Activated CD8-positive, alpha-beta T cell treated with anti-CD3 and anti-CD28 coated beads for 36 hours (primary cell): ENCODE data around the gene WDR49. TPM values are rescaled to one million over a fixed set of nuclear protein-coding genes. Genes with fewer than 3 reads are reported as not detected.

Experiments
- ATAC-seq: fragments of 200-7000 bp; cut with Tn5 transposase; one replicate; pipeline ENCODE4 v1.10.0; 2021; ENCODE audit warnings: mild to moderate bottlenecking, moderate library complexity
- CTCF ChIA-PET: fragments of 350-600 bp; sonication (Branson Sonifier 250); formaldehyde crosslinking; loops from one replicate; lab custom pipeline; 2021; ENCODE audit warnings: antibody characterized with exemption; lab: Charles Lee
- POLR2A ChIA-PET: fragments of 350-600 bp; sonication (Branson Sonifier 250); formaldehyde crosslinking; loops from one replicate; lab custom pipeline; 2021; ENCODE audit warnings: antibody characterized with exemption; lab: Charles Lee
- DNase-seq: peaks from one replicate; pipeline ENCODE4 v3.0.0-alpha.2; 2020
- H3K27ac Mint-ChIP-seq: one replicate; pipeline ENCODE4 v1.8.0; 2021; ENCODE audit warnings: mild to moderate bottlenecking, mixed read lengths
- H3K27me3 Mint-ChIP-seq: one replicate; pipeline ENCODE4 v1.8.0; 2021; ENCODE audit warnings: mixed read lengths
- H3K36me3 Mint-ChIP-seq: one replicate; pipeline ENCODE4 v1.8.0; 2021; ENCODE audit warnings: low read depth, mixed read lengths
- H3K4me1 Mint-ChIP-seq: one replicate; pipeline ENCODE4 v1.8.0; 2021; ENCODE audit warnings: low read depth, mixed read lengths
- H3K4me3 Mint-ChIP-seq: one replicate; pipeline ENCODE4 v1.8.0; 2021; ENCODE audit warnings: mild to moderate bottlenecking, moderate library complexity, mixed read lengths
- H3K9me3 Mint-ChIP-seq: one replicate; pipeline ENCODE4 v1.8.0; 2021; ENCODE audit warnings: mixed read lengths
- CTCF ChIP-seq: fragments of 200-600 bp; IDR thresholded peaks from one replicate; pipeline ENCODE4 v1.8.0; 2022; ENCODE audit warnings: antibody characterized with exemption, mild to moderate bottlenecking
- intact Hi-C: fragments of 100-400 bp; cut with micrococcal nuclease; formaldehyde crosslinking; loops from one replicate; pipeline ENCODE4 v1.10.0; 2022
- total RNA-seq, 2 experiments: library from RNA; stranded (reverse); gene quantifications; one replicate each; pipeline ENCODE4 v1.2.3, GENCODE V29; 2021

Gene WDR49
- total RNA-seq, 2 experiments from 2014 or later = 0.29 to 0.36 TPM

GRCh38 chr3:167656821-167657220 is 3.1 kb upstream of the WDR49 start:
- H3K36me3 Mint-ChIP-seq = peaks cover 2% of the 10 kb centered on the region
- H3K9me3 Mint-ChIP-seq = no peaks in the 10 kb centered on the region
- ChIA-PET POLR2A (no interaction called here), CTCF (no interaction called here)
- no peak overlapping the region for H3K27ac Mint-ChIP-seq
- no peak for ATAC-seq
- intact Hi-C loops = no loop called here
- DNase-seq = no peak
- TF ChIP-seq CTCF = no peak
- peaks cover 3% of the 10 kb centered on the region for H3K4me1 Mint-ChIP-seq
- no peak overlapping the region for H3K4me3 Mint-ChIP-seq
- peaks cover 3% of the 10 kb centered on the region for H3K27me3 Mint-ChIP-seq

GRCh38 chr3:167653155-167653554 is 587 bp downstream of the WDR49 start:
- ATAC-seq (no peak), DNase-seq (no peak)
- TF ChIP-seq CTCF = no peak
- H3K27me3 Mint-ChIP-seq = no peaks in the 10 kb centered on the region
- H3K36me3 Mint-ChIP-seq = peaks cover 2% of the 10 kb centered on the region
- POLR2A ChIA-PET = interaction anchor here (1.5 kb wide), 1 partner anchor 17 kb away, joined by 3 read pairs; no protein-coding TSS in a partner anchor
- H3K4me3 Mint-ChIP-seq = no peak overlapping the region
- CTCF ChIA-PET = interaction anchor here (0.6 to 1.2 kb wide), 2 partner anchors 29 to 30 kb away, joined by 3 read pairs; no protein-coding TSS in a partner anchor
- peaks cover 8% of the 10 kb centered on the region for H3K4me1 Mint-ChIP-seq
- intact Hi-C loops = no loop called here
- H3K9me3 Mint-ChIP-seq = no peaks in the 10 kb centered on the region
- no peak overlapping the region for H3K27ac Mint-ChIP-seq

- TF ChIP-seq CTCF = no peak
- Mint-ChIP-seq H3K36me3 (peaks cover 2% of the 10 kb centered on the region), H3K27ac (no peak overlapping the region), H3K4me1 (peaks cover 8% of the 10 kb centered on the region), H3K27me3 (no peaks in the 10 kb centered on the region), H3K4me3 (no peak overlapping the region), H3K9me3 (no peaks in the 10 kb centered on the region)
- CTCF ChIA-PET = no interaction called here
- DNase-seq (no peak), ATAC-seq (no peak)
- POLR2A ChIA-PET = interaction anchor here (1.5 kb wide), 1 partner anchor 19 kb away, joined by 3 read pairs; no protein-coding TSS in a partner anchor
- intact Hi-C loops = no loop called here
These were observed 1.9 kb downstream of the WDR49 start for GRCh38 chr3:167651826-167652225.

- no peak for TF ChIP-seq CTCF
- Mint-ChIP-seq H3K9me3 (no peaks in the 10 kb centered on the region), H3K27ac (no peak overlapping the region), H3K36me3 (peaks cover 2% of the 10 kb centered on the region), H3K4me3 (no peak overlapping the region), H3K27me3 (no peaks in the 10 kb centered on the region), H3K4me1 (peaks cover 8% of the 10 kb centered on the region)
- CTCF ChIA-PET = interaction anchor here (1.3 kb wide), 1 partner anchor 33 kb away, joined by 4 read pairs; no protein-coding TSS in a partner anchor
- intact Hi-C loops = no loop called here
- POLR2A ChIA-PET = no interaction called here
- DNase-seq (no peak), ATAC-seq (no peak)
These were observed 3.3 kb downstream of the WDR49 start for GRCh38 chr3:167650459-167650858.

GRCh38 chr3:167649746-167650145 is 4.0 kb downstream of the WDR49 start:
- ChIA-PET CTCF (interaction anchor here (1.3 kb wide), 1 partner anchor 34 kb away, joined by 4 read pairs; no protein-coding TSS in a partner anchor), POLR2A (no interaction called here)
- ATAC-seq = no peak
- Mint-ChIP-seq H3K4me1 (peaks cover 8% of the 10 kb centered on the region), H3K27me3 (no peaks in the 10 kb centered on the region), H3K9me3 (no peaks in the 10 kb centered on the region), H3K36me3 (no peaks in the 10 kb centered on the region), H3K27ac (no peak overlapping the region), H3K4me3 (no peak overlapping the region)
- no peak for DNase-seq
- TF ChIP-seq CTCF = no peak
- intact Hi-C loops = no loop called here
